NB4 (cell line): ENCODE results near the gene FAM168B.

ENCODE experiments used
- CTCF ChIP-seq: IDR thresholded peaks from one replicate; pipeline ENCODE4 v1.5.1; 2012; ENCODE audit warnings: low read depth, low read length
- MAX ChIP-seq: IDR thresholded peaks from 2 replicates; pipeline ENCODE4 v1.6.1; 2011; ENCODE audit warnings: low read depth, low read length
- MYC ChIP-seq: IDR thresholded peaks from 2 replicates; pipeline ENCODE4 v1.6.1; 2011; ENCODE audit warnings: low read depth, low read length
- POLR2A ChIP-seq: IDR thresholded peaks from 2 replicates; pipeline ENCODE4 v1.6.1; 2011; ENCODE audit warnings: mild to moderate bottlenecking; ENCODE audit not compliant: insufficient read length; ENCODE audit errors: extremely low read depth

- TF ChIP-seq CTCF (no peak), POLR2A (no peak), MYC (no peak), MAX (no peak)
Observed at GRCh38 chr2:130998561-130998960, 94.7 kb downstream of the FAM168B start.
